Fibroblast of mammary gland (primary cell): Measurements from ENCODE around the gene VARS2.
A peak's percentile ranks its signal among the peaks of the same experiment; 100 is the strongest.

Experiments used
- DNase-seq: peaks from one replicate; pipeline ENCODE4 v3.0.0-alpha.2; 2010; ENCODE audit warnings: low read depth
- H3K4me3 ChIP-seq: 2 replicates; pipeline ENCODE4 v1.5.1; 2011; ENCODE audit warnings: low read depth, mild to moderate bottlenecking, low read length, moderate library complexity; ENCODE audit not compliant: control insufficient read depth
- CTCF ChIP-seq: conservative IDR thresholded peaks from 2 replicates; pipeline ENCODE4 v1.5.1; 2011; ENCODE audit warnings: low read depth, low read length, inconsistent platforms; ENCODE audit not compliant: control insufficient read depth, insufficient read depth

Gene VARS2

GRCh38 chr6:30885481-30885998 lies 28.5 kb upstream of the VARS2 start:
- no peak for TF ChIP-seq CTCF
- no peak for DNase-seq
- H3K4me3 ChIP-seq = peak overlapping the region; percentile 47

- no peak for TF ChIP-seq CTCF
- peak overlapping the region; percentile 47 for H3K4me3 ChIP-seq
- peak; percentile 64 for DNase-seq
Observed at GRCh38 chr6:30885999-30886896, 27.8 kb upstream of the VARS2 start.

- DNase-seq = no peak
- TF ChIP-seq CTCF = no peak
- no peak overlapping the region for H3K4me3 ChIP-seq
Observed at GRCh38 chr6:30886897-30887255, 27.2 kb upstream of the VARS2 start.

GRCh38 chr6:30887901-30888815 lies 25.9 kb upstream of the VARS2 start:
- peak; percentile 65 for DNase-seq
- no peak overlapping the region for H3K4me3 ChIP-seq
- TF ChIP-seq CTCF = no peak

GRCh38 chr6:30888816-30889495 lies 25.1 kb upstream of the VARS2 start:
- DNase-seq = no peak
- no peak for TF ChIP-seq CTCF
- no peak overlapping the region for H3K4me3 ChIP-seq

- no peak overlapping the region for H3K4me3 ChIP-seq
- DNase-seq = no peak
- TF ChIP-seq CTCF = no peak
Observed at GRCh38 chr6:30889496-30889885, 24.5 kb upstream of the VARS2 start.
